HG03060 (cell line): ENCODE results near the gene AGFG1.
A peak's percentile ranks its signal among the peaks of the same experiment; 100 is the strongest.
"Not testable (repeated sequence)": the region's sequence is repeated elsewhere in the genome, so short reads cannot be mapped to it uniquely, and the experiment has no call there.

Experiments
- ATAC-seq: cut with Tn5 transposase; IDR thresholded peaks from one replicate; pipeline ENCODE4 v1.9.1; 2021; ENCODE audit warnings: low read depth, moderate number of reproducible peaks; ENCODE audit not compliant: unreplicated experiment

The AGFG1 gene

GRCh38 chr2:227527351-227527750 is 55.4 kb downstream of the AGFG1 start:
- no peak for ATAC-seq

- ATAC-seq = no peak
These were observed 56.8 kb downstream of the AGFG1 start for GRCh38 chr2:227528803-227529202.

GRCh38 chr2:227529871-227530270 is 57.9 kb downstream of the AGFG1 start:
- ATAC-seq = no peak

GRCh38 chr2:227534714-227535113 is 62.8 kb downstream of the AGFG1 start:
- ATAC-seq = peak; percentile 79

- ATAC-seq = no peak
These were observed 64.5 kb downstream of the AGFG1 start for GRCh38 chr2:227536445-227536844.

- ATAC-seq = no peak
These were observed 67.6 kb downstream of the AGFG1 start for GRCh38 chr2:227539465-227539956.

- ATAC-seq = not testable (repeated sequence)
These were observed 68.4 kb downstream of the AGFG1 start for GRCh38 chr2:227540352-227540751.

- ATAC-seq = no peak
These were observed 74.0 kb downstream of the AGFG1 start for GRCh38 chr2:227545990-227546389.

GRCh38 chr2:227551836-227552235 is 79.9 kb downstream of the AGFG1 start:
- ATAC-seq = no peak

GRCh38 chr2:227562581-227562980 is 90.6 kb downstream of the AGFG1 start:
- ATAC-seq = no peak

- no peak for ATAC-seq
These were observed 93.1 kb downstream of the AGFG1 start for GRCh38 chr2:227565080-227565479.

GRCh38 chr2:227566012-227566411 is 94.1 kb downstream of the AGFG1 start:
- no peak for ATAC-seq

GRCh38 chr2:227568852-227569169 is 96.9 kb downstream of the AGFG1 start:
- ATAC-seq = no peak

- ATAC-seq = no peak
These were observed 98.7 kb downstream of the AGFG1 start for GRCh38 chr2:227570615-227571014.

- no peak for ATAC-seq
These were observed 104.2 kb downstream of the AGFG1 start for GRCh38 chr2:227576110-227576509.

GRCh38 chr2:227576812-227577211 is 104.9 kb downstream of the AGFG1 start:
- ATAC-seq = no peak

GRCh38 chr2:227577555-227577954 is 105.6 kb downstream of the AGFG1 start:
- ATAC-seq = no peak

GRCh38 chr2:227578642-227579041 is 106.7 kb downstream of the AGFG1 start:
- ATAC-seq = no peak

GRCh38 chr2:227579791-227580190 is 107.8 kb downstream of the AGFG1 start:
- ATAC-seq = no peak

- ATAC-seq = no peak
These were observed 110.4 kb downstream of the AGFG1 start for GRCh38 chr2:227582369-227582768.

- ATAC-seq = no peak
These were observed 120.9 kb downstream of the AGFG1 start for GRCh38 chr2:227592694-227593387.

- no peak for ATAC-seq
These were observed 123.8 kb downstream of the AGFG1 start for GRCh38 chr2:227595797-227596196.

GRCh38 chr2:227597036-227597435 is 125.1 kb downstream of the AGFG1 start:
- no peak for ATAC-seq
